HT-29 (cell line): Measurements from ENCODE around the gene N4BP3. TPM values are rescaled to one million over a fixed set of nuclear protein-coding genes. Genes with fewer than 3 reads are reported as not detected.
A peak's percentile ranks its signal among the peaks of the same experiment; 100 is the strongest.

ENCODE experiments used
- DNase-seq: peaks from one replicate; pipeline ENCODE4 v3.0.0-alpha.2; 2015; ENCODE audit warnings: low spot score
- total RNA-seq: library from RNA; depleted of rRNA; stranded (reverse); fragments of >200 nt; shearing (Covaris generic); gene quantifications from 2 replicates; pipeline ENCODE4 v1.2.3, GENCODE V29; 2014; rRNA removed

Gene N4BP3
- total RNA-seq, 1 experiment from 2014 or later: 0.81 TPM

DNA sequence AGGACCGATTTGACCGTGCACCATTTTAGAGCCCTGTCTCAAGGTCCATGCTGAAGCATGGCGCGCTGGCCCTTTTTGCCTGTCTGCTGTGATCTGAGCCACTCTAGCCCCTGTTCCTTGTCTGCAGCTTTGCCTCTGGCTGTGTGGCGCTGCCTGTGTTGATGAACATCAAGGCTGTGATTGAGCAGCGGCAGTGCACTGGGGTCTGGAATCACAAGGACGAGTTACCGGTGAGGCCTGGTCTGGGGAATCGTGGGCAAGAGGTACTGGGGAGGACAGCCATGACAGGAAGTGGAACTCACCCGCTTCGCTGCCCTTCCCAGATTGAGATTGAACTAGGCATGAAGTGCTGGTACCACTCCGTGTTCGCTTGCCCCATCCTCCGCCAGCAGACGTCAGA is 34.1 kb downstream of the N4BP3 start:
- no peak for DNase-seq

GRCh38 chr5:178149199-178149932 is 36.0 kb downstream of the N4BP3 start:
- DNase-seq: no peak

- DNase-seq: no peak
Observed at GRCh38 chr5:178150977-178151734, 37.8 kb downstream of the N4BP3 start.

DNA sequence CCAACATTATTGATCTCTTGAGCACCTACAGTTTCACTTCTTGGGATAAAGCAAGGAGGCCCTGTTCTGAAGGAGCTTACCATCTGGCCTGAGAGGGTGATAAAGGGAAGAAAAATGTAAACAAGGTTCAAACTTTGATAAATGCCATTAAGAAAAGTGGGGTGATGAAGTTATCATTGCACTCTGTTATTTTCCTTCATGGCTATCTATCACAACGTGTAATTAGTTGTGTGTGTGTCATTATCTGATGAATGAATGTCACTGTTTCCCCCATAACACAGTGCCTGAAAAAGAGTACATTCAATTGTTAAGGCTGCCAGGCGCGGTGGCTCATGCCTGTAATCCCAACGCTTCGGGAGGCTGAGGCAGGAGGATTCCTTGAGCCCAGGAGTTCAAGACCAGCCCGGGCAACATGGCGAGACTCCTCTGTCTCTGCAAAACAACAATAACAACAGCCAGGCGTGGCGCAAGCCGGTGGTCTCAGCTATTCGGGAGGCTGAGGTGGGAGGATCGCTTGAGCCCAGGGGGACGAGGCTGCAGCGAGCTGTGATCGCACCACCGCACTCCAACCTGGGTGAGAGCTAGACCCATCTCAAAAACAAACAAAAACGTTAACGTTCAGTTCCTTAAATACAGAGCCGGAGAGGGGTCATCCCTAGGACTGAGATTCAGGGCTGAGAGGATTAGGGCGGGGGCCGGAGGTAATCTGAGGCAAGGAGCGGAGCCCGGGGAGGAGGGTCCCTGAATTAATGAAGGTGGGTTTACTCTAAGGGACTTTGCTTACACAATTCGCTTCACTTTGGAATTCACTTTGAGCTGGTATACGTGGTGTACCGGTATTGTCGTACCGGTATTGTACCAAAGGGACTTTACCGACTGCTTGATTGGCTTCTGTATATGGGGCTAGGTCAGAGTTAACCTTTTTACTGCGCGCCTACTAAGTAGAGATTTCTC is 39.4 kb downstream of the N4BP3 start:
- DNase-seq: peak; percentile 21

- peak; percentile 99 for DNase-seq
Observed at GRCh38 chr5:178153530-178154340, 40.4 kb downstream of the N4BP3 start, which contains the start of gene NHP2. Gene NHP2, minus strand, starts transcription at chr5:178153885. Its CDS starts 68 bp downstream, at chr5:178153817.

DNA sequence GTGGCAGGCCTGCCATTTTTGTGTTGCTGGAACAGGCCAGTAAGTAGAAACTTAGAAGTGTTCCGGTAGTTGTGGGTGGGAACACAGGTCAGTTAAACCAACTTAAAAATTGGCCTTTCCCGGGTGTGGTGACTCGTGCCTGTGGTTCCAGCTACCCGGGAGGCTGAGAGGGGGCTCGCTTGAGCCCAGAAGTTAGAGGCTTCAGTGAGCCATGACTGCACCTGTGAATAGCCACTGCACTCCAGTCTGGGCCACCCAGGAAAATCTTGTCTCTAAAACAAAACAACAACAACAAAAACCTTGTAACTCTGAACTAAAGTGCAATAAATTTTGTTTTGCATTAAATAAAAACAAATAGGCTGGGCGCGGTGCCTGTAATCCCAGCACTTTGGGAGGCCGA is 41.7 kb downstream of the N4BP3 start:
- no peak for DNase-seq

- no peak for DNase-seq
Observed at GRCh38 chr5:178160176-178160575, 46.8 kb downstream of the N4BP3 start.

DNA sequence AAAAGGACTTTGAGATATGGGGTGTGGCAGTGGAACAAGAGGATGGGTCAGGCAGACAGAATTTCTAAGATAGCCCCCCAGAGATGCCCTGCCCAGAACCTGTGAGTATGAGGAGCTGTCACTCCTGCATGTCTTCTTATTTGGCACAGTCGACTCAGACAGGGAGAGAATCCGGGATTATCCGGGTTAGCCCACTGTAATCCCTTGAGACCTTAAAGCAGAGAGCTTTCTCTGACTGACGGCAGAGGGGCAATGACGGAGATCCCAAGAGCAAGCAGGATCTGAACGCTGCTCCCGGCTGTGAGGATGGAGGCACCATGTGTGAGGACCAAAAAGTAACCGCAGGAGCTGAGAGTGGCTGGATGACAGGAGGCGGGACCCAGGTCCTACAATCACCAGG is 49.1 kb downstream of the N4BP3 start:
- no peak for DNase-seq

DNA sequence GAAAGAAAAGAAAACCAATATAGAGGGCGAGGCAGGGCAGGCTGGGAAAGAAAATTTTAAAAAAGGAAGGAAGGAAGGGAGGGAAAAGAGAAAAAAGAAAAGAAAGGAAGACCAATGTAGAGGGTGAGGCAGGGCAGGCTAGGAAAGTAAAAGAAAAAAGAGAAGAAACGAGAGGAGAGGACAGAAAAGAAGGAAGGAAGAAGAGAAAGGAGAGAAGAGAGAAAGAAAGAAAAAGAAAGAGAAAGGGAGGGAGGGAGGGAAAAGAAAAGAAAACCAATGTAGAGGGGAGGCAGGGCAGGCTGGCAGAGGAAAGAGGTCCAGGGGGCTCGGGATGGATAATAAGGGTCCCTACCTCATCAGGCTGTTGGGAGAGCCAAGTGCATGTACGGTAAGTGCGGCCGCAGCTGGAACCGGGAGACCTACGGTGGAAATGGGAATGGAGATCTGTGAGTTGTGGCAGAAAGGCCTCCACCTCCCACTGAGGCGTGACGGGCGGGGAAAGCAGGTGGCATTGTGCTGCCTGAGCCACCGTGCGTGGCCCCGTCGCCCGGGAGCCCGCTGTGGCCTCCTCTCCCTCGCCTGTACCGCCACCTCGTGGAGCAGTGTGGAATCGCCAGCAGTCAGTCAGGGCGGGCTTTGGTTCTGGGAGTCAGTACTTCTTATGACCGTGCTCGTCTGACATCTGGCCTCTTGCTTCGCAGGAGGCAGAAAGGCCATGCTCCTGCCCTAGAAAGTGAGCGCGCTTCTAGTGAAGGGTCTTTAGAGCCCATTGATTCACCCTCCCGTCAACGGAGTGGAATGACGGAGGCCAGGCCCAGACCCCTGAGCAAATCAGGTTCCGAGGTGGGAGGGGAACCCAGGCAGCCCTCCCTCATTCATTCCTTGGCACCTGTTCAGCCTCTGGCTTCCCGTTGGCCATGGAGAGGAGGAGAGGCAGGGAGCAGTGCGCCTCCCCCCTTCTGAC is 50.7 kb downstream of the N4BP3 start:
- peak; percentile 94 for DNase-seq

DNA sequence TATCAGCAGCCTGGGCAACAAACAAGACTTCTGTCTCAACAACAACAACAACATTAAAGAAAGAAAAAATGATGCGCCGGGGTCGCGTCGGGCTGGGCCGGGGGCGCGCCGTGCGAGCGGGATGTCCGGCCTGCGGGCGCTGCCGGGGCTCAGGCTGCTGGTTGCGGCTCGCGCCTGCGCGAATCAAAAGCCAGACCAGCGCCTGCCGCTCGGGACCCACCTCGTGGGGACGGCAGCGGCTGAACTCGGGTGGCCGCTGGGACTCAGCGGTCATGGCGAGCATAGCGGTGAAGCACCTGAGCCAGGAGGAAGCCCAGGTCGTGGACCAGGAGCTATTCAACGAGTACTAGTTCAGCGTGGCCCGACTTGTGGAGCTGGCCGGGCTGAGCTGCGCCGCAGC is 52.2 kb downstream of the N4BP3 start:
- DNase-seq: no peak

- no peak for DNase-seq
Observed at GRCh38 chr5:178170455-178170854, 57.1 kb downstream of the N4BP3 start.

DNA sequence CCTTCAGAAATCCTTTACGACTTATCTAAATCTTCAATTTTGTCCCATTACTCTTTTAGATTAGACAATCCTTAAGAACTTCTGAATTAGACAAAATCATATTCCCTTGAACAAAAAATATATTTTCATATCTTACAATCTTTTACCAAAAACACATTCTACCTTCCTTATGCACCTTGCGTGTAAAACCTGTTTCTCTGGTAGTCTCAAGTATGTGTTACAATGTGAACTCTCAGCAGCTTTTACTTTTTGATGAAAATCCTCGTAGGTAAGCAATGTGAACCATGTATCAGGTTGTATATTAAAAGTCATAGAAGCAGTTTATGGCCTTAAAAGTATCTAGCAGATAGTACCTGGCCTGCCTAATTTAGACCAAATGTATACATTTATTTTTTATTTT is 61.1 kb downstream of the N4BP3 start:
- no peak for DNase-seq

Other genes starting within 250 kb of the N4BP3 start
- not detected in 2 replicates for gene PROP1, start 117.3 kb upstream of the N4BP3 start, total RNA-seq
- 42.0 and 50.0 TPM in 2 replicates for gene RMND5B, start 17.5 kb downstream of the N4BP3 start, total RNA-seq
- 413 and 485 TPM in 2 replicates for gene NHP2, start 40.4 kb downstream of the N4BP3 start, total RNA-seq
- not detected in 2 replicates for gene GMCL2, start 73.8 kb downstream of the N4BP3 start, total RNA-seq
- gene HNRNPAB, start 91.0 kb downstream of the N4BP3 start, total RNA-seq: 212 and 225 TPM in 2 replicates
- 46.0 and 59.0 TPM in 2 replicates for gene PHYKPL, start 119.3 kb downstream of the N4BP3 start, total RNA-seq